GM18873 (cell line): ENCODE data around the gene CMTM3.
"Not testable (repeated sequence)": the region's sequence is repeated elsewhere in the genome, so short reads cannot be mapped to it uniquely, and the experiment has no call there.

Experiments used
- ATAC-seq: cut with Tn5 transposase; IDR thresholded peaks from one replicate; pipeline ENCODE4 v1.9.1; 2021; ENCODE audit warnings: mild to moderate bottlenecking, moderate library complexity, moderate number of reproducible peaks; ENCODE audit not compliant: unreplicated experiment, low FRiP score

Gene CMTM3

DNA sequence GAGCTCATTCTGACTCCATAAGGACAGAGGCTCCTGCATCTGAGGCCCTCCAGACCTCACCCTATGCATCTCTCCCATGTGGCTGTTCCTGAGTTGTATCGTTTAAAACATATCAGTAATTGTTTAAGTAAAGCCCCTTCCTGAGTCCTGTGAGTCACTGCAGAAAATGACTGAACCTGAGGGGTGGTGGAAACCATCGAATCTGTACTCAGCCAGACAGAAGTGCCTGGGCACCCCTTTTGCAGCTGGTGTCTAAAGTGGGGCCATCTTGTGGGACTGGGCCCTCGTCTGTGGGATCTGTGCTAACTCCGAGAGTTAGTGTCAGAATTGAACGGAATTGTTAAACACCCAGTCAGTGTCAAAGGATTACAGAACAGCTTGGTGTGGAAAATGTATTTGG lies 25.4 kb downstream of the CMTM3 start:
- no peak for ATAC-seq

DNA sequence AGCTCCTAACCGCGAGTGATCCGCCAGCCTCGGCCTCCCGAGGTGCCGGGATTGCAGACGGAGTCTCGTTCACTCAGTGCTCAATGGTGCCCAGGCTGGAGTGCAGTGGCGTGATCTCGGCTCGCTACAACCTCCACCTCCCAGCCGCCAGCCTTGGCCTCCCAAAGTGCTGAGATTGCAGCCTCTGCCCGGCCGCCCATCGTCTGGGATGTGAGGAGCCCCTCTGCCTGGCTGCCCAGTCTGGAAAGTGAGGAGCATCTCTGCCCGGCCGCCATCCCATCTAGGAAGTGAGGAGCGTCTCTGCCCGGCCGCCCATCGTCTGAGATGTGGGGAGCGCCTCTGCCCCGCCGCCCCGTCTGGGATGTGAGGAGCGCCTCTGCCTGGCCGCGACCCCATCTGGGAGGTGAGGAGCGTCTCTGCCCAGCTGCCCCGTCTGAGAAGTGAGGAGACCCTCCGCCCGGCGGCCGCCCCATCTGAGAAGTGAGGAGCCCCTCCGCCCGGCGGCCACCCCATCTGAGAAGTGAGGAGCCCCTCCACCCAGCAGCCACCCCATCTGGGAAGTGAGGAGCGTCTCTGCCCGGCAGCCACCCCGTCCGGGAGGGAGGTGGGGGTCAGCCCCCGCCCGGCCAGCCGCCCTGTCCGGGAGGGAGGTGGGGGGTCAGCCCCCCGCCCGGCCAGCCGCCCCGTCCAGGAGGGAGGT lies 26.2 kb downstream of the CMTM3 start:
- ATAC-seq: not testable (repeated sequence)

DNA sequence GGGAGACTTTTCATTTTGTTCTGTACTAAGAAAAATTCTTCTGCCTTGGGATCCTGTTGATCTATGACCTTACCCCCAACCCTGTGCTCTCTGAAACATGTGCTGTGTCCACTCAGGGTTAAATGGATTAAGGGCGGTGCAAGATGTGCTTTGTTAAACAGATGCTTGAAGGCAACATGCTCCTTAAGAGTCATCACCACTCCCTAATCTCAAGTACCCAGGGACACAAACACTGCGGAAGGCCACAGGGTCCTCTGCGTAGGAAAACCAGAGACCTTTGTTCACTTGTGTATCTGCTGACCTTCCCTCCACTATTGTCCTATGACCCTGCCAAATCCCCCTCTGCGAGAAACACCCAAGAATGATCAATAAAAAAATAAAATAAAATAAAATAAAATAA lies 27.1 kb downstream of the CMTM3 start:
- not testable (repeated sequence) for ATAC-seq

DNA sequence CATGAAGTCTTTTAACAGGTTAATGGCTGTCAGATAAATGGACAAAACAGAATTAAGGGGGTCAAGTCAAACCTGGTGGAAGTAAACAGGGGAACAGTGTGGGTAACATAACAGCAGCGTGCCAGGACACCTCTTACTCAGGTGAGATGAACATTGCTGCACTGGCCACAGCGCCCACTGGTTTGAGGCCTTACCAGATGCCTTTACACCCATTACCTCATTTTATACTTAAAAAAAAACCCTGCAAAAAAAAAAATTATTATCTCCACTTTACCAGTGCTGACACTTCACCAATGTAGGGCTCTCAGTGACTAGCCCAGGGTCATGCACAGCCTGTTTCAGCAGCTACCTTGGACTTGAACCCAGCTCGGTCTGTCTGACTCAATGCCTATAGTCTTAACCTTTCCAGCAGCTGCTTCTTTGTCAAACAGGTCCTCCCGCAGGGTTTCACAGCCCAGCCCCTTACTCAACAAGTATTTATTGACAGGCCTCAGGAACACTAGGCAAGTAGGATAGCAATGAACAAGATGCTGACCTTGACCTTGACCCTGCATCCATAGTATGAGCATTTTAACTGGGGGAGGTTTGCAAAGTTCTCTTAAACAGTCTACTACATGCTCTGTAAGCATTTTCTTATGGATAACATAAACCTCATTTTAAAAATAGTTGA lies 30.2 kb downstream of the CMTM3 start:
- no peak for ATAC-seq

DNA sequence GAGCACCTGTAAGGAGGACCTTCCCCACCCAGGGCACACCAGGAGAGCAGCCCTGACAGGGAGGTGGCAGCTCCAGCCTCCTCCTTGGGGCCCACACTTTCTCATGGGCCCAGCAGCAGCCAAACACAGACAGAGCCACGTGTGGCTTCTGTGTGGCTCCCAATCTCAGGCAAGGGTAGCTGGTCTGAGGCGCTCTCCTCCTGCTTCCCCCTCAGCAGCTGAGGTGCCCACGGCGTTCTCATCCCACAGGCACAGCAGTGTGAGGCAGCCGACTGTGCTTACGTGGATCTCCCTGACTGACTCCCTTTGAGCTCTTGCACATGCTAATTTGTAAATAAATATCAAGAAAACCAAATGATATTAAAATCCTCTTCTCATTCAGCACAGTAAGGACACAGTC lies 30.9 kb downstream of the CMTM3 start:
- ATAC-seq: no peak

DNA sequence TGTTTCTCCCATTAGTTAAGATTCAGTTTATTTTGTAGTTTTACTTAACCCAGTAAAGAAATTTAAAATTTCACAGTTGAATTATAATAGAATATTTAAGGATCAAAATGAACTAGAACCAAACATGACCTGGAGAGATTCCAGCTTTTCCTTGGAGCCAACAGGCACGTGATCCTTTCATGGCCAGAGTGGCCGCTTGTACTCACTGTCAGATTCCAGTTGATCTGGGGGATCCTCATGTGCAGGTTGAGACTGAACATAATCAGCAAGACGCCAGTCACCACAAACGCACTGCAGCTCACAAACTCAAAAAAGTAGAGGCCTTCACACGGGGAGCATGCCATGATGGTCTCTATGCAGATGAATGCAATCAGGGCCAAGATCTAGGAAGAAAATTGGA lies 31.7 kb downstream of the CMTM3 start:
- no peak for ATAC-seq

DNA sequence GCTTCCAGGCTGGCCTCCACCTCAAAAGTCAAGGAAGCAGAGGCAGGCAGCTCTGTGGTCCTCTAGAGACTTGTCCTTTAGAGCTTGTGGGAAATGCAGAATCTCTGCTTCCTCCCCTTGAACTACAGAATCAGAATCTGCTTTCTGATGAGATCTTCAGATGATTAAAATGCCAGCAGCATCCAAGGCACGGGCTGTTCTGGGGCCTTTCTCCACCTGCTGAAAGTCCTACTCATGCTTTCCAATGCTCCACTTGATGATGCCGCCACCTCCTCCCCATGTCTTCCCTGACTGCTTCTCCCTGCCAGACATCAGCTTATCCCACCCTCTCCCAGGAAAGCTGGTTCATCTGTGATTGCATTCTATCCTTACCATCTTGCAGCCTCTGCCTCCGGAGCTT lies 33.3 kb downstream of the CMTM3 start:
- no peak for ATAC-seq

DNA sequence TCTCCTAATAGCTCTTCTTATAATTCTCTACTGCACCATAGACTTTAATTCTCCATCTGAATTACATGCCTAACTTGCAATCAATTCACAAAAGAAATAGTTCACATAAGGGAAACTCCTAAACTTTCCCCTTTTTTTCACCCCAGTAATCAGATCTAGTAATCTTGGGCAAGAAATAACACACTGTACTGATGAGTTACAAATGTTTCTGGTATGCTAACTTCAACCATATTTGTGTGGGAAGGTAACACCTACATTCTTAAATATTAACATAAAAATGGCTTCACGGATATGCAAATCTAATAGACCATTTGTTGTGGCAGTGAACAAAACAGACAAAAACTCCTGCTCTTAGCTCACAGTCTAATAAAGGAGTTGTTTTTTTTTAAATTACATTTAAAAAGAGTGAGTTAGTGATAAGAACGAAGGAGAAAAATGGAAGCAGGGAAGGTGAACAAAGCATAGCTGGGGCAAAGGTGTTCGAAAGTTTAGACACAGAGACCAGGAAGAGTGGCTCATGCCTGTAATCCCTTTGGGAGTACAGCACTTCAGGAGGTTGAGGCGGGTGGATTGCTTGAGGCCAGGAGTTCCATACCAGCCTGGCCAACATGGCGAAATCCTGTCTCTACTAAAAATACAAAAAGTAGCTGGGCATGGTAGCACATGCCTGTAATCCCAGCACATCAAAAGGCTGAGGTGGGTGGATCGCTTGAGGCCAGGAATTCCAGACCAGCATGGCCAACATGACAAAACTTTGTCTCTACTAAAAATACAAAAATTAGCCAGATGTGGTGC lies 34.8 kb downstream of the CMTM3 start:
- ATAC-seq: no peak

DNA sequence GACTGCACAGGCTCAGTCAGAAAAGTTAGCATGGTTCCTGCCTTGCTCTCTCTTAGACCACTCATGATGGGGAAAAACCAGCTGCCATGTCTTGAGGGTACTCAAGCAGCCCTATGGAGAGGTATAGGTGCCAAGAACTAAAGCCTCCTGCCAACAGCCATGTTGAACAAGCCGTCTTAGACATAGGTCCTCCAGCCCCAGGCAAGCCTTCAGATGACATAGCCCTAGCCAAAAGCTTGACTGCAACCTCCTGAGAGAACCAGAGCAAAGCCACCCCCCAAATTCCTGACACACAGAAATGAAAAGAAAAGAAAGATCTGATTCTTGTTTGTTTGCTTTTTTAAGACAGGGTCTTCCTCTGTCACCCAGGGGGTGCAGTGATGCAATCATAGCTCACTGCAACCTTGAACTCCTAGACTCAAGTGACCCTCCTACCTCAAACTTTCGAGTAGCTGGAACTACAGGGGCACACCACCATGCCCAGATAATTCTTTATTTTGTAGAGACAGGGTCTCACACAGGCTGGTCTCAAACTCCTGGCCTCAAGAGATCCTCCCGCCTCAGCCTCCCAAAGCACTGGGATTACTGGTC lies 36.3 kb downstream of the CMTM3 start:
- ATAC-seq: no peak

DNA sequence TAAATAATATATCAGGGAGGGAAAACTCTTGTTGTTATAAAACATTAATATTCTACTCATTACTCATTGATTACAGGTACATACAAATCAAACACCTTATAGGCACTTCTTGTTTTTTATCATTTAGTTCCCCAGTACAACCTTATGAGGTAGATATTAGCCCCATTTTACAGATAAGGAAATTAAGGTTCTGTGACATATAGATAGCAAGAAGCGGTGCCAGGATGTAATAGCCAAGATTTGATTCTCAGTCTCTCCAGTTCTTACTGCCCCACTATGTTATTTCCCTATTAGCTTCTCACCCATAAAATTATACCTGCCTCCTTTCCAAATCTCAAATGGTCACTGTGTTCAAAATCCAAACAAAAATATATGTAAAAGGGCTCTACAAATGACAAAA lies 36.9 kb downstream of the CMTM3 start:
- ATAC-seq: no peak

DNA sequence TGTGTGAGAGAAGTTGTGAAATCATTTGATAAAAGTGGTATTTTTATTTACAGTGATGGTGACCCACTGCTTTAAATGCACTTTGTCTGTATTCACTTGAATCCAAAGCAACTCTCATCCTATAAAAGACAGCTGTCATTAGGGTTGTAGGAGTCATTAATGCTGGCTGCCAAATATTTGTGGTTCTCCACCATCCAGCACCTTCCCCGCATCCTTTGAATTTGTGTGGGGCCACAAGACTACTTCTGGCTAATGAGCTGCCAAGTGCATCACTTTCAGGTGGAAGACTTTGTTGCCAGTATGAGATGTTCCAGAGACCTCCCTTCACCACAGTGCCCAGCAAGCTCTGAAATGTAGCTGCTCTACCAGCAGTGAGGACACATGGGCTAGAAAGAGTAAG lies 43.4 kb downstream of the CMTM3 start:
- ATAC-seq: no peak

DNA sequence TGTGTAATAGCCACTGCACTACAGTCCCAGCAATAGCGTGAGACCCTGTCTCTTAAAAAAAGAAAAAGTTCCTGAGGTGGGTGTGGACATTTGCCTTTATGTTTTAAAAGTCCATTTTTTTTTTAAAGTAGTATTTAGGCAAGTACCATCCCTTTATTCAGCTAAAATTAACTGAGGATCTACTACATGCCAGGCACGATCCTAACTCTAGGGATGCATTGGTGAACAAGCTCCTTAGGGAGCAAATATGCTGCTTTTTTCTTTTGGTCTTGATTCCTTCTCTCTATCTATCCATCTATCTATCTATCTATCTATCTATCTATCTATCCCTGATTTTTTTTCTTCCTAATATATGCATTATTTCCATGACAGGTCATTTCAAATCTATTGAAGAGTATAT lies 44.7 kb downstream of the CMTM3 start:
- ATAC-seq: no peak

DNA sequence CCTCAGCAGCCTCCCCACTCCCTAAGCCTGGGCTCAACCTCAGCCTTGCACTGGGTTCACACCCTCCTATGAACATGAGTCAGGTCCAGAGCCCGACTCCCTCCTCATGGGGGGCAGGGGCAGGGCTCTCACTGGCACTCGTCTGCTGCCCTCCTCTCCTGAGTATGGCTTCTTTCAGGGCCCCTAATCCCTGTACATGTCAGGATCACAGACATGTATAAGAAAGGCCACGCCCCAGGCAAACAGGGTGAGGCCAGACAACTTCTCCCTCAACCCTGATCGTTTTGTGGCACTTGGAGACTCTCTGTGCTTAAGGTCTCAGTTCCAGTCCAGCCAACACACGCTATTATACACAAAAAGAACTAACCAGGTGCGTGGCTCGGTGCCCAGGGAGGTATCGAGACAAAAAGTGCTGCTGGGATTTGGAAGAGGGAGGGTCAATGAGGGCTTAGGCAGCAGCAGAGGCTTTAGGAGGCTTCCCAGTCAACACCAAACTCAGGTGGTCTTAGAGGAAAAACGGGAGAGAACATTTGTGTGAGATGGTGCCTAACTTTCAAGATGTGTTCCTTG lies 45.2 kb downstream of the CMTM3 start:
- ATAC-seq: no peak

DNA sequence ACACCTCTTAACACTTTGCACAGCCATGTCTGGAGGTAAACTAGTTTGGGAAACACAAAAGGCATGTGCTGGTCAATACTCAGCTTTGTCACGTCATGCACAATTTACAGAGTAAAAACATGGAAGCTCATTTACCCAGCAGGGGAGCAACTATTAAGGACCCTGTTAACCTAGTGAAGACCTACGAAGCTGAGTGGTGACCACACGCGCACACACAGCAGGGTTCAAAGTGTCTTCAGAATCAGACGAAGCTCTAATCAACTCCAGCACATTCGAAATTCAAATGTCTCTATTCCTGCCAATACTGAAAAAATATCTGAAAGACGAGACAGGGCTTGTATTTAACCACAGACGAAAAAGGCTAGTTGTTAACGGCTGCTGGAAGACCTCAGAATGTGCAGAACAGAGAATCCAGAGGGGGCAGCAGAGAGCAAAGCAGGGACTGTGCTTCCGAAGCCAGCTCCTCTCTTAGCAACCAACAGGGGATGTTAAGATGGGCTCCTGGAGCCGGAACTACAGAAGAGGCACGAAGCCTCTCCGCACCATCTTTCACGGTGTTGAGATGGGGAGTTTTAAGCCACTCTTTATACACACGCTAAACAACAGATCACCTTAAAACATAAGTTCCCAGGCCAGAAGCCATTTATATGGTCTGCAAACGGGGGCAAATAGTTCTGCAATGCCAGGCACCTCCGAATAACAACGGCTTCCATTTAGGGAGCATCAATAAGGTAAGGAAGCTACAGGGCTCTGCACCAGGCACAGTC lies 46.4 kb downstream of the CMTM3 start:
- no peak for ATAC-seq

DNA sequence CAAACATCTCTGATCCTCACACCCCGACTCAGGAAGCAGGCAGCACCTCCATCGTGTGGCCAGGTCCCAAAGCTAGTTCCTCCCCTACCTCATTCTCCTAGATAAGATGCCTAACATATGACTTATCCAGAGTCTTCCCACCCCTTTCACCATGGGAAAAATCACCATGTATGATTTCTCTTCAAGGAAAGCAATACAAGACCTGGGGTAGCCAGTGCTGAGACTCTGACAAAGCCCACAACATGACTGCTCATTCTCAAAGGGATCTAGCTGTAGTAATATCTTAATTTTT lies 46.9 kb downstream of the CMTM3 start:
- ATAC-seq: no peak

DNA sequence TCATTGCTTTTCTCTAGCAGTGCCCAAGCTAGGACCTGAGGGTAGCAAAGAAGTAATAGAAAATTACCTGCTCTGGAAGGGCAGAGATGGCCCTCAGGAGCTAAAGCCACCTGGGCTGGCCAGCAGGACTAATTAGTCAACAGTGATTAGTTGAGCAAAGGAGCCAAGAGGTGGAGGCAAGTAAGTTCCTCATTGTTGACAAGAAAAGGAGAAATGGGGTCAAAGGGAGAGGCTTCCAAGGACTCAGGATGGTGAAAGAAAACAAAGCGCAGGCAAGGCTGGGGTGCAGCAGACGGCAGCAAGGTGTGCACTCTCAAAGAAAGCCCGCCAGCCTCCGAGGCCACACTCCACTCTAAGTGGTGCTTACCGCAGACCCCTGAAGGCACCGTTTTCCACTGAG lies 47.5 kb downstream of the CMTM3 start:
- no peak for ATAC-seq

DNA sequence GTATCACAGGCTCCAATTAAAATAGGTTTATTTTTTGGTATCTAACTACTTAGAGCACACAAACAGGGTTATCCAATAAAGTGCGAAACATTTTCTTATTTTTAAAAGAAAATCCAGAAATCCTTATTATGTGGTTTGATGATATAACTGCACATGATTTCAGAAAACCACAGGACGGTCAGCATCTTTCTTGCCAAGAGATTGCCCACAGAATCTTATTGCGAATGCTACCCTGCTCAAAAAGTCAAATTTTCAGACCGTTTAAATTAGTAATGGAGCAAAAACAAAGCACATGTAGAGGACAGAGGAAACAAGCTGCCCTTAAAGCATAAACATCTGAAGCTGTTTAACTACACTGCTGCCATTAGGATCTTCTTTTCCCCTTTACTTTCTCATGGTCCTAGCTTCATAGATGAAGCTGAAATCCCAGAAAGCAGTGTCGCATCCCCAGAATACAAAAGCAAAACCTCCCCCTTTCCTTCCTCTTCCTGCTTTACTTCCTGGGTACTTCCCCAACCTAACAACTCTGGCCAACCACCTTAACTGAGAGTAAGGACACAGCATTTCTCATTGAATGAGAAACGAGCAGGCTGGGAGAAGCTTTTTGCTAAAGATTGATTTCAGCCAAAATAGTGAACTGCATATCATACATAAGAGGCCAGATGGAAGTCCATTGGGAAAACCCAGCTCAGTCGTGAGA lies 48.3 kb downstream of the CMTM3 start:
- no peak for ATAC-seq

DNA sequence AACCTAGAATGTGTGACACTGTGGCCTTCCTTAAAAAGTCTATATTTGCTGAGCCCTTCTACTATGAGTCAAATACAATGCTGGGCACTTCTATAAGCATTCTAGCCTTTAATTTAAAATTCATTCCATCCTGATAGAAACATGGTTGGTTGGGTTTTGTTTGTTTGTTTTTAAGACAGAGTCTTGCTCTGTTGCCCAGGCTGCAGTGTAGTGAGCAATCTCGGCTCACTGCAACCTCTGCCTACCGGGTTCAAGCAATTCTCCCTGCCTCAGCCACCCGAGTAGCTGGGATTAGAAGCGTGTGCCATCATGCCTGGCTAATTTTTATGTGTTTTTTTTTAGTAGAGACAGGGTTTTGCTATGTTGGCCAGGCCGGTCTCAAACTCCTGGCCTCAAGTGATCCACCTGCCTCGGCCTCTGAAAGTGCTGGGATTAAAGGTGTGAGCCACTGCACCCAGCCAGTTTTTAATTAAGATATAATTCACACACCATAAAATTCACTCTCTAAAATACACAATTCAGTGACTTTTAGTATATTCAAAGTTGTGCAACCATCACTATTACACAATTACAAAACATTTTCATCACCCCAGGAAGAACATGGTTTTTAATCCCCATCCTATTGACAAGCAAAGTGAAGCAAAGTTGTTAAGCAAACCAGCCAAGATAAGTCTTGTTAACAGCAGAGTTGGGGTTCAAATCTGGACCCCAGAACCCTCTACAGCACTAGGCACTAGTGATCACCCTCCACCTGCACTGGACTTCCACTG lies 49.3 kb downstream of the CMTM3 start:
- no peak for ATAC-seq

DNA sequence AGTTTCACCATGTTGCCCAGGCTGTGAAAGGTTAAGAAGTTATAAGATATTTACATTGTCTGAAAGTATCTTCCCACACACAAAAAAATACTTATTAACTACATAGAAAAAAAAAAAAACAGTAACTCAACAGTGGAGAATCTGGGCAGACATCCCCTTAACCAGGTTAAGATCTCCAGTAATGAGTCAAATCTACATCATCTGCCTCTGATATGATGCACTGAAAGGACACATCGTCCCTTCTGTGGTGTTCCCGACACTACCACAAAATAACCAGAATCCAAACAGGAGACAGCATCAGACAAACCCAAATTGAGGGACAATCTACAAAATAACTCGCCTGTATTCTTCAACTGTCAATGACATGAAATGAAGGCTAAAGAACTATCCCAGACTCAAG lies 52.0 kb downstream of the CMTM3 start:
- no peak for ATAC-seq
